HepG2 (cell line): Measurements from ENCODE around the gene COX10. TPM values are rescaled to one million over a fixed set of nuclear protein-coding genes. Genes with fewer than 3 reads are reported as not detected.

Experiments used
- CBFB ChIP-seq: sonication (generic); formaldehyde crosslinking; IDR thresholded peaks from 2 replicates; pipeline ENCODE4 v1.4.0; 2020; ENCODE audit warnings: missing genetic modification reagents
- HMGXB3 ChIP-seq: sonication (generic); formaldehyde crosslinking; IDR thresholded peaks from 2 replicates; pipeline ENCODE4 v1.4.0; 2020; ENCODE audit warnings: missing genetic modification reagents, borderline replicate concordance
- HOXA5 ChIP-seq: sonication (generic); formaldehyde crosslinking; IDR thresholded peaks from 2 replicates; pipeline ENCODE4 v1.4.0; 2020; ENCODE audit warnings: missing genetic modification reagents
- MEF2D ChIP-seq: sonication (generic); formaldehyde crosslinking; IDR thresholded peaks from 2 replicates; pipeline ENCODE4 v1.5.1; 2020; ENCODE audit warnings: mild to moderate bottlenecking, missing genetic modification reagents
- MTF1 ChIP-seq: sonication (generic); formaldehyde crosslinking; IDR thresholded peaks from 2 replicates; pipeline ENCODE4 v1.5.0; 2020; ENCODE audit warnings: missing genetic modification reagents
- NBN ChIP-seq: fragments of 450-650 bp; conservative IDR thresholded peaks from 2 replicates; pipeline ENCODE4 v1.6.1; 2017
- SMARCC2 ChIP-seq: fragments of 450-650 bp; IDR thresholded peaks from 2 replicates; pipeline ENCODE4 v1.6.1; 2017; ENCODE audit warnings: antibody characterized with exemption, mild to moderate bottlenecking
- SNAI1 ChIP-seq: sonication (generic); formaldehyde crosslinking; IDR thresholded peaks from 2 replicates; pipeline ENCODE4 v1.5.0; 2020; ENCODE audit warnings: mild to moderate bottlenecking, missing genetic modification reagents, borderline replicate concordance
- ZBTB1 ChIP-seq: sonication (generic); formaldehyde crosslinking; IDR thresholded peaks from 2 replicates; pipeline ENCODE4 v1.4.0; 2020; ENCODE audit warnings: missing genetic modification reagents, borderline replicate concordance
- ZFP36 ChIP-seq: fragments of 150-350 bp; IDR thresholded peaks from 2 replicates; pipeline ENCODE4 v1.6.1; 2018; ENCODE audit warnings: borderline replicate concordance, low read length, low read depth; ENCODE audit not compliant: partially characterized antibody
- ZFP41 ChIP-seq: sonication (generic); formaldehyde crosslinking; IDR thresholded peaks from 2 replicates; pipeline ENCODE4 v1.4.0; 2020; ENCODE audit warnings: mild to moderate bottlenecking, missing genetic modification reagents, borderline replicate concordance
- ZIK1 ChIP-seq: sonication (generic); formaldehyde crosslinking; IDR thresholded peaks from 2 replicates; pipeline ENCODE4 v1.5.0; 2020; ENCODE audit warnings: mild to moderate bottlenecking, low read depth, missing genetic modification reagents, borderline replicate concordance
- ZNF570 ChIP-seq: sonication (generic); formaldehyde crosslinking; IDR thresholded peaks from 2 replicates; pipeline ENCODE4 v1.4.0; 2020; ENCODE audit warnings: mild to moderate bottlenecking, missing genetic modification reagents, borderline replicate concordance
- ZNF766 ChIP-seq: sonication (generic); formaldehyde crosslinking; IDR thresholded peaks from 2 replicates; pipeline ENCODE4 v1.5.0; 2020; ENCODE audit warnings: missing genetic modification reagents, borderline replicate concordance
- polyA plus RNA-seq, 8 experiments: library from polyadenylated mRNA; depleted of rRNA in 3 of 8; stranded (reverse) in 7 of 8; unstranded in 1 of 8; fragments of >200 nt; fragmentation: Illumina TruSeq in 4 of 8; extraction: Trizol in 4 of 8; gene quantifications; 2 replicates each; pipeline versions ENCODE4 v1.2.1 to v1.2.3, GENCODE V29; 2011 to 2016; ENCODE audit warnings: low read depth in 4 of 8, missing spikeins in 1 of 8, mixed read lengths in 1 of 8; ENCODE audit not compliant: insufficient read depth in 1 of 8
- total RNA-seq, 5 experiments: library from RNA; depleted of rRNA; stranded (reverse); fragments of >200 nt; fragmentation: Illumina TruSeq; extraction: Trizol; gene quantifications; 2 replicates each; pipeline ENCODE4 v1.2.3, GENCODE V29; 2016; ENCODE audit warnings: low read depth in 1 of 5
- TF ChIP-seq, protein P1 (sequence below): IDR thresholded peaks from 2 replicates; pipeline ENCODE4 v1.6.1; 2016; ENCODE audit warnings: control low read depth
- TF ChIP-seq, protein P2 (sequence below): fragments of 450-650 bp; IDR thresholded peaks from 2 replicates; pipeline ENCODE4 v1.6.1; 2016
- TF ChIP-seq, protein P3 (sequence below): sonication (generic); formaldehyde crosslinking; IDR thresholded peaks from 2 replicates; pipeline ENCODE4 v1.5.1; 2020; ENCODE audit warnings: missing genetic modification reagents, mild to moderate bottlenecking, borderline replicate concordance

The COX10 gene
- total and polyA plus RNA-seq, 2 of the 13 experiments (the other 11 are each of a cell fraction or from before 2014, with no cell fraction given) = 13.9 to 20.1 TPM

DNA sequence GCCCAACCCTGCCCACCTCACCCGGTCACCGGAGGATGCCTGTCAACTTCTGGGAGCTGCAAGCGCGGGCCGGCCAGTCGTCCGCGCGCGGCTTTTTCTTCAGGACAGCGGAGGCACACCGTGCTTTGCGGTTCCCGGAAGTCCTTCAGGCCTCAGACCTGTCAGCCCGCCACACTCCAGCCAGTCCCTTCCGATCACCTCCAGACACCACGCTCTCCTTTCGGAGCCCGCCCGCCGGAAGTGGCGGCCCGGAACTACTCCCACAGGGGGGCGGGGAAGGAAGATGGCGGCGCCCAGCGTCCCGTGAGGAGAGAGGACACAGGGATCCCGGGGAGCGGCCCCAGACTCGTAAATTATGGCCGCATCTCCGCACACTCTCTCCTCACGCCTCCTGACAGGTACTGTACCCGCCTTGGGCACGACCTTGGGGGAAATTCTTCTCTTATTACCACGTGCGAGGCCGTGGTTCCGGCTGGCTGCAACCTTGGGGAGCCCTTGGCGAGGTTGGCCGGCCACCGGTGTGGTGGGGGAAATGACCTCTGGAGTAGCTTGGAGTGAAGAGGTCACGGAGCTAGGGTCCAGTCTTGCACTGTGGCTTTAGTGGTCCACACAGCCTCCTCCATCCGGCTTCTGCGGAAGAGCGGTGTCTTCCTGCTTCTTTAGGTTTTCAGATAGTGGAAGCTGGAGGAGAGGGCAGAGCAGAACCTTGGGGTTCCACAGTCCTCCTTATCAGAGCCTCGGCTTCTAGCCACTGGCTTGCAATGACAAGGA is at the start of gene COX10 (continued):
- TF ChIP-seq HMGXB3 (CRISPR knock-in tag) (peak; percentile 86), ZIK1 (no peak), CBFB (CRISPR knock-in tag) (peak; percentile 22; the same call in 1 of the 2 replicates), SNAI1 (CRISPR knock-in tag) (no peak), ZNF766 (CRISPR knock-in tag) (peak; percentile 71; the same call in 1 of the 2 replicates), ZBTB1 (CRISPR knock-in tag) (no peak), ZFP41 (no peak; the same call in 1 of the 2 replicates), ZNF570 (no peak), ZFP36 (no peak), MTF1 (CRISPR knock-in tag) (no peak; the same call in 1 of the 2 replicates), SMARCC2 (no peak), NBN (no peak), HOXA5 (peak; percentile 69; the same call in 1 of the 2 replicates), MEF2D (CRISPR knock-in tag) (peak; percentile 70)
- TF ChIP-seq, protein P1, sequence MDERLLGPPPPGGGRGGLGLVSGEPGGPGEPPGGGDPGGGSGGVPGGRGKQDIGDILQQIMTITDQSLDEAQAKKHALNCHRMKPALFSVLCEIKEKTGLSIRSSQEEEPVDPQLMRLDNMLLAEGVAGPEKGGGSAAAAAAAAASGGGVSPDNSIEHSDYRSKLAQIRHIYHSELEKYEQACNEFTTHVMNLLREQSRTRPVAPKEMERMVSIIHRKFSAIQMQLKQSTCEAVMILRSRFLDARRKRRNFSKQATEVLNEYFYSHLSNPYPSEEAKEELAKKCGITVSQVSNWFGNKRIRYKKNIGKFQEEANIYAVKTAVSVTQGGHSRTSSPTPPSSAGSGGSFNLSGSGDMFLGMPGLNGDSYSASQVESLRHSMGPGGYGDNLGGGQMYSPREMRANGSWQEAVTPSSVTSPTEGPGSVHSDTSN (CRISPR knock-in tag) = 0 out of 2 replicates have a peak, but pooled peaks have one; percentile 30
- TF ChIP-seq, protein P2, sequence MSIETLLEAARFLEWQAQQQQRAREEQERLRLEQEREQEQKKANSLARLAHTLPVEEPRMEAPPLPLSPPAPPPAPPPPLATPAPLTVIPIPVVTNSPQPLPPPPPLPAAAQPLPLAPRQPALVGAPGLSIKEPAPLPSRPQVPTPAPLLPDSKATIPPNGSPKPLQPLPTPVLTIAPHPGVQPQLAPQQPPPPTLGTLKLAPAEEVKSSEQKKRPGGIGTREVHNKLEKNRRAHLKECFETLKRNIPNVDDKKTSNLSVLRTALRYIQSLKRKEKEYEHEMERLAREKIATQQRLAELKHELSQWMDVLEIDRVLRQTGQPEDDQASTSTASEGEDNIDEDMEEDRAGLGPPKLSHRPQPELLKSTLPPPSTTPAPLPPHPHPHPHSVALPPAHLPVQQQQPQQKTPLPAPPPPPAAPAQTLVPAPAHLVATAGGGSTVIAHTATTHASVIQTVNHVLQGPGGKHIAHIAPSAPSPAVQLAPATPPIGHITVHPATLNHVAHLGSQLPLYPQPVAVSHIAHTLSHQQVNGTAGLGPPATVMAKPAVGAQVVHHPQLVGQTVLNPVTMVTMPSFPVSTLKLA = peak; percentile 66
- TF ChIP-seq, protein P3, sequence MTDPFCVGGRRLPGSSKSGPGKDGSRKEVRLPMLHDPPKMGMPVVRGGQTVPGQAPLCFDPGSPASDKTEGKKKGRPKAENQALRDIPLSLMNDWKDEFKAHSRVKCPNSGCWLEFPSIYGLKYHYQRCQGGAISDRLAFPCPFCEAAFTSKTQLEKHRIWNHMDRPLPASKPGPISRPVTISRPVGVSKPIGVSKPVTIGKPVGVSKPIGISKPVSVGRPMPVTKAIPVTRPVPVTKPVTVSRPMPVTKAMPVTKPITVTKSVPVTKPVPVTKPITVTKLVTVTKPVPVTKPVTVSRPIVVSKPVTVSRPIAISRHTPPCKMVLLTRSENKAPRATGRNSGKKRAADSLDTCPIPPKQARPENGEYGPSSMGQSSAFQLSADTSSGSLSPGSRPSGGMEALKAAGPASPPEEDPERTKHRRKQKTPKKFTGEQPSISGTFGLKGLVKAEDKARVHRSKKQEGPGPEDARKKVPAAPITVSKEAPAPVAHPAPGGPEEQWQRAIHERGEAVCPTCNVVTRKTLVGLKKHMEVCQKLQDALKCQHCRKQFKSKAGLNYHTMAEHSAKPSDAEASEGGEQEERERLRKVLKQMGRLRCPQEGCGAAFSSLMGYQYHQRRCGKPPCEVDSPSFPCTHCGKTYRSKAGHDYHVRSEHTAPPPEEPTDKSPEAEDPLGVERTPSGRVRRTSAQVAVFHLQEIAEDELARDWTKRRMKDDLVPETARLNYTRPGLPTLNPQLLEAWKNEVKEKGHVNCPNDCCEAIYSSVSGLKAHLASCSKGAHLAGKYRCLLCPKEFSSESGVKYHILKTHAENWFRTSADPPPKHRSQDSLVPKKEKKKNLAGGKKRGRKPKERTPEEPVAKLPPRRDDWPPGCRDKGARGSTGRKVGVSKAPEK = no peak
